Left lung (tissue), 14 donors: ENCODE data around the gene TAS2R7. TPM values are rescaled to one million over a fixed set of nuclear protein-coding genes. Genes with fewer than 3 reads are reported as not detected.

ENCODE experiments used
- ATAC-seq: fragments of 200-7000 bp; cut with Tn5 transposase; one replicate; pipeline ENCODE4 v1.9.1; 2020; ENCODE audit warnings: moderate library complexity
- DNase-seq, 4 donors: peaks; one replicate each; pipeline ENCODE4 v3.0.0-alpha.2; 2013 to 2020
- H3K27ac ChIP-seq, 2 donors: fragments of 200-600 bp; sonication (generic) in 1 of 2; one replicate each; pipeline versions ENCODE4 v1.5.0 to v1.8.0; 2020 to 2021
- H3K27me3 ChIP-seq, 2 donors: fragments of 200-600 bp; sonication (generic) in 1 of 2; one replicate each; pipeline versions ENCODE4 v1.5.0 to v1.8.0; 2020 to 2021
- H3K36me3 ChIP-seq, 2 donors: fragments of 200-600 bp; sonication (generic) in 1 of 2; one replicate each; pipeline versions ENCODE4 v1.5.0 to v1.8.0; 2020 to 2021
- H3K4me1 ChIP-seq, 2 donors: fragments of 200-600 bp; one replicate each; pipeline ENCODE4 v1.8.0; 2021
- H3K4me3 ChIP-seq, 2 donors: fragments of 200-600 bp; sonication (generic) in 1 of 2; one replicate each; pipeline versions ENCODE4 v1.5.0 to v1.8.0; 2020 to 2021; ENCODE audit warnings: mild to moderate bottlenecking in 1 of 2
- H3K9me3 ChIP-seq, 2 donors: fragments of 200-600 bp; sonication (generic) in 1 of 2; one replicate each; pipeline versions ENCODE4 v1.5.0 to v1.8.0; 2020 to 2021
- intact Hi-C, 2 donors: fragments of 100-400 bp; cut with DNase I; formaldehyde crosslinking; loops; one replicate each; pipeline versions ENCODE4 v1.11.2 to v1.14.2; 2022
- long read RNA-seq, 12 donors: library from polyadenylated mRNA in 2 of 12; unstranded in 2 of 12; transcript quantifications; one replicate each; pipeline ENCODE4 v2.0.0 and lab custom pipeline, GENCODE V29; 2019 to 2026
- polyA plus RNA-seq, 6 donors: library from polyadenylated mRNA; unstranded; fragments of 120-200 nt; gene quantifications; one replicate each; pipeline ENCODE4 v1.2.1, GENCODE V29; 2013; ENCODE audit not compliant: insufficient read length in 6 of 6
- total RNA-seq, 2 donors: library from RNA; stranded (reverse); fragmentation: NEBNext Ultra II Directional; extraction: Animal tissue kit (Norgen Biotek cat#: 25700); gene quantifications; one replicate each; pipeline ENCODE4 v1.2.1, GENCODE V29; 2021
- TF ChIP-seq, protein P1 (sequence below), 2 donors: fragments of 200-600 bp; sonication (generic) in 1 of 2; IDR thresholded peaks; one replicate each; pipeline versions ENCODE4 v1.5.0 to v1.8.0; 2021; ENCODE audit warnings: antibody characterized with exemption in 2 of 2
- donor health status: DM: no; HTN: yes; CAD: no.
- donor health status: DM: no; HTN: no; CAD: no.

The TAS2R7 gene, protein sequence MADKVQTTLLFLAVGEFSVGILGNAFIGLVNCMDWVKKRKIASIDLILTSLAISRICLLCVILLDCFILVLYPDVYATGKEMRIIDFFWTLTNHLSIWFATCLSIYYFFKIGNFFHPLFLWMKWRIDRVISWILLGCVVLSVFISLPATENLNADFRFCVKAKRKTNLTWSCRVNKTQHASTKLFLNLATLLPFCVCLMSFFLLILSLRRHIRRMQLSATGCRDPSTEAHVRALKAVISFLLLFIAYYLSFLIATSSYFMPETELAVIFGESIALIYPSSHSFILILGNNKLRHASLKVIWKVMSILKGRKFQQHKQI
- not detected for total RNA-seq
- polyA plus RNA-seq: not detected
- long read RNA-seq, donor 1: 0 reads
- long read RNA-seq, donor 2: 0 reads
- long read RNA-seq, donor 3: 0 reads
- long read RNA-seq, donor 4: 0 reads
- long read RNA-seq, donor 5: 0 reads
- long read RNA-seq, donor 6: 0 reads
- long read RNA-seq, donor 7: 0 reads
- long read RNA-seq, donor 8: 0 reads
- long read RNA-seq, donor 9: 0 reads
- long read RNA-seq, donor 10: 0 reads
- long read RNA-seq, donor 11: 0 reads
- long read RNA-seq, donor 12: 0 reads

DNA sequence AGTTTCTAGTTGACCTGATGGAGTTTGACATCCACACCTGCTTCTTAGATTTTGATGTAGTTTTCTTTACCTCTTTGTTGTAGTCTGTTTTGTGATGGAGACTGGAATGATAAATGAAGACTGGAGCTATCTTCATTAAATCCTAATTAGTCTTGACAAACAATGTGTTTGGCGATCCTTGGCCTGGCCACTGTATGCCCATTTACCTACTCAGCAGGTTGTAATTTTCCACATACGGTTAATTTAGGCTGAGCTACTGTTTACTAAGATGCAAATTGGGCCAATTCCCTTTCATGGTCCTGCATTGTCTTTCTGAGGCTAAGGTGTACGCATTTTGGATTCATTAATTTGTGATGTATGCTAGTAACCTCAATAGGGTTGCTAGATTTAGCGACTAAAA is at the start of gene TAS2R7:
Gene TAS2R7, minus strand, starts transcription at position 41 of the 400 bp plus-strand sequence. CDS start 57 bp downstream, outside the sequence.
- intact Hi-C loops: no loop called here
- DNase-seq (no peak), ATAC-seq (no peak)
- TF ChIP-seq, protein P1, sequence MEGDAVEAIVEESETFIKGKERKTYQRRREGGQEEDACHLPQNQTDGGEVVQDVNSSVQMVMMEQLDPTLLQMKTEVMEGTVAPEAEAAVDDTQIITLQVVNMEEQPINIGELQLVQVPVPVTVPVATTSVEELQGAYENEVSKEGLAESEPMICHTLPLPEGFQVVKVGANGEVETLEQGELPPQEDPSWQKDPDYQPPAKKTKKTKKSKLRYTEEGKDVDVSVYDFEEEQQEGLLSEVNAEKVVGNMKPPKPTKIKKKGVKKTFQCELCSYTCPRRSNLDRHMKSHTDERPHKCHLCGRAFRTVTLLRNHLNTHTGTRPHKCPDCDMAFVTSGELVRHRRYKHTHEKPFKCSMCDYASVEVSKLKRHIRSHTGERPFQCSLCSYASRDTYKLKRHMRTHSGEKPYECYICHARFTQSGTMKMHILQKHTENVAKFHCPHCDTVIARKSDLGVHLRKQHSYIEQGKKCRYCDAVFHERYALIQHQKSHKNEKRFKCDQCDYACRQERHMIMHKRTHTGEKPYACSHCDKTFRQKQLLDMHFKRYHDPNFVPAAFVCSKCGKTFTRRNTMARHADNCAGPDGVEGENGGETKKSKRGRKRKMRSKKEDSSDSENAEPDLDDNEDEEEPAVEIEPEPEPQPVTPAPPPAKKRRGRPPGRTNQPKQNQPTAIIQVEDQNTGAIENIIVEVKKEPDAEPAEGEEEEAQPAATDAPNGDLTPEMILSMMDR (IDR thresholded peaks at IDR 0.05): no peak
- Histone ChIP-seq H3K27ac (no peak within 1 kb of the TSS), H3K27me3 (no peaks in the 10 kb centered on the region), H3K9me3 (no peaks in the 10 kb centered on the region), H3K4me3 (no peak within 1 kb of the TSS), H3K36me3 (no peaks in the 10 kb centered on the region), H3K4me1 (no peaks in the 10 kb centered on the region)

DNA sequence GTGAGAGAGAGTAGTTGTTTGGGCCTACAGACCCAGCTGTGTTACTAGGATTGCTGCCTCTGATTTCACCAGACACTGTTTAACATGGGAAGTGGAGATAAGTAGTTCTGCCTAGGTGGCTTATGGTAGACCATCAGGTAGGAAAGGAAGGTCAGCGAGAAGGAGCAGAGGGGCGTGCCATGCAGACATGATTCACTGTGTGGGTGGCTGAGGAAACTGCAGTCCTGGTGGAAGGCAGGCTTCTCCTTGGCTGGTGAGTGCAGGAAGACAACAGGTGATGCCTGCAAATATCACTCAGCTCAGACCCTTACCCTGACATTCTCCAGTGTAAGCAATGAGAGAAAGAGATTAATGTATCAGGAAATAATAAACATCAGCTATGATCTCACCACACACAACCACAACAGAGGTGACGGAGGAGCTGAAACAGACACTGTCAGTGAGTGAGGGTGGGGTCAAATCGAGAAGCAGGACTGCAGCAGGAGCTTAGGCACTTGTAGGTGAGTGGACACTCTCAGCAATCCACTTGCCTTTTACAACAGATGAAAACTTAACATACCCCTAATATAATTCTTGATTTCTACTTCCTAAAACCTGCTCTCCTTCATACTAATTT is 48.9 kb upstream of the TAS2R7 start:
- Histone ChIP-seq H3K27me3 (no peaks in the 10 kb centered on the region), H3K9me3 (peaks cover 0 to 8% of the 10 kb centered on the region in 2 donors), H3K4me3 (no peak overlapping the region), H3K36me3 (peaks cover 0 to 9% of the 10 kb centered on the region in 2 donors), H3K27ac (no peak overlapping the region), H3K4me1 (no peaks in the 10 kb centered on the region)
- TF ChIP-seq, protein P1 (IDR thresholded peaks at IDR 0.05): no peak
- DNase-seq (no peak), ATAC-seq (no peak)
- intact Hi-C loops: no loop called here

DNA sequence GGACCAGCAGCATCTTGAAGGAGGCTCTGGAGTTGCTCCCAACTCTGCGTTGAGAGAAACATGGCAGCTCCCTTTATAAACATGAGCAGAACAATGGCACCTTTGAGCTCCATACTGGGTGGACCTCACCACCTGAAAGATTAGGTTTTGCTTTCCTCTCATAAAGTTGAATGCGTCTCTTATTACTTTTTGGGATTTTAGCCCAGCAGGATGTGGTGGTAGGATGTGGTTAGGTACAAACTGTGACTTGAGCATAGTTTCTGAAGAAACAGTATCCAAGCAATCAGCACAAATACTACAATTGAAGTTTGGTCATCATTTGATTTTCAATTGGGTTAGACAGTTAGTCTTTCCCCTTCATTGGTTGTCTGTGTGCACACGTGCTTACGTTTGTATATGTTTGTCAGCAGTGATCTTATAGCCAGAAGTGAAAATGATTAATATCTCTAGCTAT is 47.0 kb upstream of the TAS2R7 start, which contains the start of gene PRR4:
Gene PRR4, minus strand, starts transcription at position 51 of the 454 bp plus-strand sequence. Its CDS starts 38 bp downstream, at position 13.
- DNase-seq (no peak), ATAC-seq (no peak)
- H3K9me3 ChIP-seq: no peaks in the 10 kb centered on the region
- H3K27me3 ChIP-seq: no peaks in the 10 kb centered on the region
- no peak within 1 kb of the TSS for H3K27ac ChIP-seq
- intact Hi-C loops: no loop called here
- TF ChIP-seq, protein P1 (IDR thresholded peaks at IDR 0.05): no peak
- H3K4me3 ChIP-seq: no peak within 1 kb of the TSS
- no peaks in the 10 kb centered on the region for H3K4me1 ChIP-seq
- H3K36me3 ChIP-seq: no peaks in the 10 kb centered on the region

DNA sequence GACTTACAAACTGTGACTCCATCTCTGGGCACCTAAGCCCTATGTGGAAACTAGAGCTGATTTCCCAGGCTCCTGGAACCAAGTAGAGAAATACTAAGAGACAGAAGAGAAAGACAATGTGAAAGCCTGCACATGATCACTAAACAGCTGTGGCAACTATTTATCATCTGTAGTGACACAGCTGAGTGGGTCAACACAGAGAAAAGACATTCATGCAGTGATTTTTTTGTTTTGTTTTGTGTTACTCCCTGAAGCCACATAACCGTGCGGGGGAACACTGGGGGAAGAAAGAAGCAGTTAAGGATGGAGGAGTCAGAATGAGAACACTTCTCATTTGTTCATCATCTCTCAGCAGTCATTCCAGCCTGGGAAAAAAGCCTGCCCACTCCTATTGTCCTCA is 45.3 kb upstream of the TAS2R7 start:
- Histone ChIP-seq H3K36me3 (no peaks in the 10 kb centered on the region), H3K27ac (no peak overlapping the region), H3K9me3 (no peaks in the 10 kb centered on the region), H3K4me3 (no peak overlapping the region), H3K27me3 (no peaks in the 10 kb centered on the region), H3K4me1 (no peaks in the 10 kb centered on the region)
- DNase-seq (no peak), ATAC-seq (no peak)
- intact Hi-C loops: no loop called here
- TF ChIP-seq, protein P1 (IDR thresholded peaks at IDR 0.05): no peak

DNA sequence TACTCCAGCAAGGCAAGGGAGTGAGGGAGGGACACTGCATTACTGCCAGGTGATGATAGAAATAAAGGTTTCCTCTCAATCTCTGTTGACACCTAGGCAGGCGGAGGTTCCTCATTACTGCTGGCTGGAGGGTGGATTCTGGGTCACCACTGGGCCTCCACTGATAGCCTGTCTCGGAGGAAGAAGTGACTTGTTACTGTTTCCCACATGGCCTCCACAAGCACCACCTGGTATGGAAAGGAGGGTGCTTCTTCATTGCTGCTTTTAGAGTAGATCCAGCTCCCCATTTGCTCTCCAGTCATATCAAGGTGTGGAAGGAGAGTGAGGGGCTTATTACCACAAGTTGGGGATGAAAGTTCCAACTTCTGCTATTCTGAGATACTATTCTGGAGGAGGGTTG is 40.4 kb upstream of the TAS2R7 start:
- Histone ChIP-seq H3K27me3 (no peaks in the 10 kb centered on the region), H3K4me3 (no peak overlapping the region), H3K4me1 (no peaks in the 10 kb centered on the region), H3K36me3 (no peaks in the 10 kb centered on the region), H3K27ac (no peak overlapping the region), H3K9me3 (no peaks in the 10 kb centered on the region)
- intact Hi-C loops: no loop called here
- ATAC-seq: no peak
- no peak for DNase-seq
- TF ChIP-seq, protein P1 (IDR thresholded peaks at IDR 0.05): no peak
